Breast epithelium (tissue), 3 donors: ENCODE measurements around the gene CAPRIN2.

Experiments
- POLR2A ChIP-seq: fragments of 450-650 bp; IDR thresholded peaks from one replicate; pipeline ENCODE4 v1.6.1; 2016; ENCODE audit warnings: antibody characterized with exemption, mild to moderate bottlenecking, moderate library complexity
- TF ChIP-seq, protein P1 (sequence below), 3 donors: fragments of 450-650 bp; IDR thresholded peaks; one replicate each; pipeline ENCODE4 v1.5.1; 2016 to 2017; ENCODE audit warnings: antibody characterized with exemption in 3 of 3, mild to moderate bottlenecking in 3 of 3, moderate library complexity in 3 of 3

DNA sequence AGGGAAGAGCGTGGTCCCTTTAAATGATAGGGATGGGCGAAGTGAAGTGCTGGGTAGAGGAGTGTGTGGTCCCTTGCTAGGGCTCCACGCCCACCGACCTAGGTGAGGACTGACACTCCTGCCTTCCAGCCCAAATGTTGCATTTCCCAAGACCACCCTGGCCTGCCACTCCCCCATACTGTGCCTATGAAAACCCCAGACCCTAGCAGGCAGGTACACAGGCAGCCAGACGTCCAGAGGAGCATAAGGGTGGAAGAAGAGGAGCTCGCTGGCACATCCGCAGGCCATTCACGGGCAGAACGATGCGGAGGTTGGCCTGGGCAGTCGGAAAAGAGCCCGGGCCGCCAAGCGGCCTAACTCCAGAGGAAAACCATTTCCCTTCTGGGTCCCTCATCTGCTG is 58.3 kb downstream of the CAPRIN2 start:
- TF ChIP-seq, protein P1, sequence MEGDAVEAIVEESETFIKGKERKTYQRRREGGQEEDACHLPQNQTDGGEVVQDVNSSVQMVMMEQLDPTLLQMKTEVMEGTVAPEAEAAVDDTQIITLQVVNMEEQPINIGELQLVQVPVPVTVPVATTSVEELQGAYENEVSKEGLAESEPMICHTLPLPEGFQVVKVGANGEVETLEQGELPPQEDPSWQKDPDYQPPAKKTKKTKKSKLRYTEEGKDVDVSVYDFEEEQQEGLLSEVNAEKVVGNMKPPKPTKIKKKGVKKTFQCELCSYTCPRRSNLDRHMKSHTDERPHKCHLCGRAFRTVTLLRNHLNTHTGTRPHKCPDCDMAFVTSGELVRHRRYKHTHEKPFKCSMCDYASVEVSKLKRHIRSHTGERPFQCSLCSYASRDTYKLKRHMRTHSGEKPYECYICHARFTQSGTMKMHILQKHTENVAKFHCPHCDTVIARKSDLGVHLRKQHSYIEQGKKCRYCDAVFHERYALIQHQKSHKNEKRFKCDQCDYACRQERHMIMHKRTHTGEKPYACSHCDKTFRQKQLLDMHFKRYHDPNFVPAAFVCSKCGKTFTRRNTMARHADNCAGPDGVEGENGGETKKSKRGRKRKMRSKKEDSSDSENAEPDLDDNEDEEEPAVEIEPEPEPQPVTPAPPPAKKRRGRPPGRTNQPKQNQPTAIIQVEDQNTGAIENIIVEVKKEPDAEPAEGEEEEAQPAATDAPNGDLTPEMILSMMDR (IDR thresholded peaks at IDR 0.05) = no peak
- TF ChIP-seq POLR2A = no peak
